HG03342 (cell line): Measurements from ENCODE around the gene MIX23.

Experiments used
- ATAC-seq: cut with Tn5 transposase; IDR thresholded peaks from one replicate; pipeline ENCODE4 v1.9.1; 2021; ENCODE audit warnings: mild to moderate bottlenecking, moderate library complexity; ENCODE audit not compliant: unreplicated experiment

Gene MIX23

GRCh38 chr3:122353215-122353614 is 29.8 kb downstream of the MIX23 start:
- no peak for ATAC-seq

DNA sequence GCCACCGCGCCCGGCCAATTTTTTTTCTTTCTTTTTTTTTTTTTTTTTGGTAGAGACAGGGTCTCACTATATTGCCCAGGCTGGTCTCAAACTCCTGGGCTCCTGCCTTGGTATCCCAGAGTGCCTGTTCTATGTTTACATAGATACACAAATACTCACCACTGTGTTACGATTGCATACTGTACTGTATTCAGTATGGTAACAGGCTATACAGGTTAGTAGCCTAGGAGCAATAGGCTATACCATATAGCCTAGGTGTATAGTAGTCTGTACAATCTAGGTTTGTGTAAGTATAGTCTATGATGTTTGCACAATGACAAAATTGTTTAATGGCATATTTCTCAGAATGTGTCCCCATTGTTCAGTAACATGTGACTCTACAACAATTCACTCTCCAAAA is 31.4 kb downstream of the MIX23 start:
- no peak for ATAC-seq

- ATAC-seq, result no peak
Observed at GRCh38 chr3:122350814-122351418, 32.1 kb downstream of the MIX23 start.

DNA sequence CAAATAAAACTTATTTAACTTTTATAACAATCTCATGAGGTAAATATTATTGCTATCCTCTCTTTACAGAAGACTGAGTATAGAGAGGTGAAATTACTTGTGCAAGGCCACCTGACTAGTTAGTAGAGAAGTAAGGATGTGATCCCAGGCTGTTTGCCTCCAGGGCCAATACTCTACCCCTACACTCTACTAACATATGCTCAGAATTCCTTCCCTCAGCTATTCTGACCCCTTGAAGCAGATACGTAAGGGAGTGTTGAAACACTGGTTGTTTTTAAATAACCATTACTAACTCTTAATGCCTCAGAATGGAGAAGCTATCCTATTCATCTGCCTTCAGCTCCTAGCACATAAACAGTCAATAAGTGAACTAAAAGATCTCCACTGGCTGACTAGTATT is 33.9 kb downstream of the MIX23 start:
- ATAC-seq, result no peak

- ATAC-seq, result no peak
Observed at GRCh38 chr3:122343654-122344053, 39.4 kb downstream of the MIX23 start.

- no peak for ATAC-seq
Observed at GRCh38 chr3:122342803-122343202, 40.2 kb downstream of the MIX23 start.

DNA sequence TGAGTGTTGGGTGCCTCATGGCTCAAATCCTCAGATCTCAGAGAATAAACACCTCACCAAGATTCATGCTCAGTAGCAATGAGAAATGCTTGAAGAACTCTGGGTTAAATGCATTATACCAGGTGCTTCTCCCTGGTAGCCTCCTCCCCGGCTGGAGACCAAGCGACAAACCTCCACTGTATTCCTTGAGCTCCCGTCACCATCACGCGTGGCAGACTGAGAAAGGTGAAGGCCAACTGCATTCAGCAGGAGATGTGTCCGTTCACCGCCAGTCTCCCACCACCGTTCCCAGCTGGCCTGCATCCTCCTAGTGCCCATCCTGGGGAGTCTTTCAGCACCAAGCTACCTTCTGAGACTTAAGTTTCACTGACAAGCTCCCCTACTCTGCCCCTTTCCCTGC is 50.5 kb downstream of the MIX23 start:
- ATAC-seq, result no peak

DNA sequence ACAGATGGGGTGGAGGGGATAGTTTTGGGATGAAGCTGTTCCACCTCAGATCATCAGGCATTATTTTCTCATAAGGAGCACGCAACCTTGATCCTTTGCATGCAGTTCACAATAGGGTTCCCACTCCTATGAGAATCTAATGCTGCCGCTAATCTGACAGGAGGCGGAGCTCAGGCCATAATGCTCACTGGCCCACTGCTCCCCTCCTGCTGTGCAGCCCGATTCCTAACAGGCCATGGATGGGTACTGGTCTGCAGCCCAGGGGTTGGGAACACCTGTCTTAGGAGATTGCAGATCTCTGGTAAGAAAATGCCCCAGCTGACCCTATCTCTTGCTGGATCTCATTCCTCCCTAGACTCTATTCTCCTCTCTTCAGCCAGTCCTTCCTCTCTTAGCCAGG is 51.1 kb downstream of the MIX23 start:
- no peak for ATAC-seq

DNA sequence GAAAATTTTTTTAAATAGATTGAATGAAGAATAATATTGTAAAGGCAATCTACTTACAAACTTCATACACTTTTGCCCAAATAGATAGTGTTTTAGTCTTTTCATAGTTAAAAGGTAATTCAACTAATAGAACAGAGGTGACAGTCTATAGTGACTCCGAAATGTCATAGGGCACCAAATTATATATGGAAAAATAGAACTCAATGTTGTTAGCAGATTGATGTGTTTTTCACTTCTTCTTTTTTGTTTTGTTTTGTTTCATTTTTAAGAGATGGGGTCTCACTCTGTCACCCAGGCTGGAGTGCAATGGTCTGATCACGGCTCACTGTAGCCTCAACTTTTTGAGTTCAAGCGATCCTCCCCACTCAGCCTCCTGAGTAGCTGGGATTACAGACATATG is 57.3 kb downstream of the MIX23 start:
- no peak for ATAC-seq

DNA sequence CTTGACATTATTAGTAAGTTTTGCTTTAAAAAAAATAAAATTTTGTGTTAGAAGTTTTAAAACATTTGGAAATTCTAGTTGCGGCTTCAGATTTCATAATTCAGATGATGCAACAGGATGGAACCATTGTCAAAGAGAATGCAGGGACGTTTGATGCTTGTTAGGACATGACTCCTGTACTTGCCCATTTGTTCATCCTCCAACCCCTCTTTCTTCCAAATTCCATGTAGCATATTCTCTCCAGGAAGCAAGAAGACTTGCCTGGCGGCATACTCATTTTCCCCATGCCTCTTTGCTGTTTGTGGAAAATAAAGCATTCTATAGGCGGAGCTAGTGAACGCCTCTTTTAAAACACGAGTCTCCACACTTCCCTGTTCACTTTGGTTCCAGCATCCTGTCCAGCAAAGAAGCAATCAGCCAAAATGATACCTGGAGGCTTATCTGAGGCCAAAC is 58.1 kb downstream of the MIX23 start, which contains the start of gene CSTA:
CSTA (plus strand) TSS at position 378 of the 453 bp plus-strand sequence; CDS start at position 423, 45 bp downstream.
- no peak for ATAC-seq

GRCh38 chr3:122322095-122323075 is 60.6 kb downstream of the MIX23 start:
- no peak for ATAC-seq

- ATAC-seq, result no peak
Observed at GRCh38 chr3:122318620-122319019, 64.4 kb downstream of the MIX23 start.

GRCh38 chr3:122316368-122316767 is 66.7 kb downstream of the MIX23 start:
- ATAC-seq, result no peak

- ATAC-seq, result no peak
Observed at GRCh38 chr3:122315619-122316018, 67.4 kb downstream of the MIX23 start.

DNA sequence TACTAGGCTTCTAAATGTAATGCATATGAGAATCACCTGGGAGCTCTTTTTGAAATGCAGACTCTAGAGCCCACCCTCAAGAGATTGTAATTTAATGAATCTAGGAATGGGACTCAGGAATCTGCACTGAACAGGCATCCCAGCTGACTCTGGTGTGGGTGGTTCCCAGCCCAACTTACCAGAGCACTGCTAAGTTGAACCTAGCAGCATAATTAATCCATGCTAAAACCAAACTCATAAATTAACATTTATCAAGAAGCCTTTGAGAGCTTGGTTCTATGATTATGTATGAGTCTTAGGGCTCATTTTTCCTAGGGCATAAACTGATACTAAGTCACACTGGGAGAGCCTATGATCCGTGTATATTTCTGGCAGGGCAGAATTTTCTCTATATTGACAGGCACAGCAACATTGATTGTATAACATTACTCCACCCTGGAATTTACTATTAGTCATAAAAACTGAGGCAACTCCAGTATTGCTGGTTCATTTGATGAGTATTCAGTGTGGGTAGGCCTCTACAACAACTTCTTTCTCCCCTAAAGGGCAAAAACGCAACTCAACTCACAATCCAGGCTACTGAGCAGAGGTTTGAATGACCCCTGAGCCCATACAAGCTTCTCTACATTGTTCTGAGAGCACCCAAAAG is 68.7 kb downstream of the MIX23 start:
- no peak for ATAC-seq

DNA sequence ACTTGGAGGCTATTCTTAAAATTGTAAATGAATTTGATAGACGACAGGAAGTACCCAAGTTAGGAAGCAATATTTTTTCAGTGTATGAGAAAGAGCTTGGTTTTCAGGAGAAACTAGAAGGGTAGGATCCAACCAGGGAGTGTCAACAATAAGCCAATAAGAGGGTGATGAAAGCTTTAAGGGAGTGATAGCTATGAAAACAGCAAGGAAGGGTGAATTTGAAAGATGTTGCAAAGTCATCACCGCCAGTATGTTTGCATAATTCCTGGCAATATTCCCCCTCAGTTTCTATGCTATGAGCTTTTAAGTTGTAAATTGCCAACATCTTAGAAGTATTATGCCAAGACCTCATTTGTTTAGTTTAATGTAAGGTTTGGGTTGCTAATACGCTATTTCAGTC is 69.8 kb downstream of the MIX23 start:
- ATAC-seq, result no peak

- ATAC-seq, result no peak
Observed at GRCh38 chr3:122312826-122313225, 70.2 kb downstream of the MIX23 start.

DNA sequence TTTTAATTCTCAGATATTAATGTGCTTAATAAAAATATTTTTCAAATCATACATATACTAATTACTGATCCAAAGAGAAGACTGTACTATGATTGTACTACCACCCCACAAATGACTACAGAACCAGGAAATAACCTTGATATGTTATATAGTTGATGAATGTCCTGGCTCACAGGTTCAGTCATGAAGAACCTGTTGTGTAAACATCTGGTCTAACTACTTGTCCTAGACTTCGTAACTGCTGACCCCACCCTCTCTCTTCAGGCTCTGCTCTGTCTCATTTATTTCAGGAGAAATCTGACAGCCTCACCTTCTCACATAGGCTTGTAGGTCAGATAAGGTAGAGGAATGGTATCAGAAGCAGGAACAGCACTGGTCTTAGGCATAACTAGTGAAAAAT is 72.7 kb downstream of the MIX23 start:
- ATAC-seq, result no peak
